Activated CD8-positive, alpha-beta T cell treated with anti-CD3 and anti-CD28 coated beads for 36 hours (primary cell): Measurements from ENCODE around the gene PKNOX2. TPM values are rescaled to one million over a fixed set of nuclear protein-coding genes. Genes with fewer than 3 reads are reported as not detected.

Experiments
- ATAC-seq: fragments of 200-7000 bp; cut with Tn5 transposase; one replicate; pipeline ENCODE4 v1.10.0; 2021; ENCODE audit warnings: mild to moderate bottlenecking, moderate library complexity
- CTCF ChIA-PET: fragments of 350-600 bp; sonication (Branson Sonifier 250); formaldehyde crosslinking; loops from one replicate; lab custom pipeline; 2021; ENCODE audit warnings: antibody characterized with exemption; lab: Charles Lee
- POLR2A ChIA-PET: fragments of 350-600 bp; sonication (Branson Sonifier 250); formaldehyde crosslinking; loops from one replicate; lab custom pipeline; 2021; ENCODE audit warnings: antibody characterized with exemption; lab: Charles Lee
- DNase-seq: peaks from one replicate; pipeline ENCODE4 v3.0.0-alpha.2; 2020
- H3K27ac Mint-ChIP-seq: one replicate; pipeline ENCODE4 v1.8.0; 2021; ENCODE audit warnings: mild to moderate bottlenecking, mixed read lengths
- H3K27me3 Mint-ChIP-seq: one replicate; pipeline ENCODE4 v1.8.0; 2021; ENCODE audit warnings: mixed read lengths
- H3K36me3 Mint-ChIP-seq: one replicate; pipeline ENCODE4 v1.8.0; 2021; ENCODE audit warnings: low read depth, mixed read lengths
- H3K4me1 Mint-ChIP-seq: one replicate; pipeline ENCODE4 v1.8.0; 2021; ENCODE audit warnings: low read depth, mixed read lengths
- H3K4me3 Mint-ChIP-seq: one replicate; pipeline ENCODE4 v1.8.0; 2021; ENCODE audit warnings: mild to moderate bottlenecking, moderate library complexity, mixed read lengths
- H3K9me3 Mint-ChIP-seq: one replicate; pipeline ENCODE4 v1.8.0; 2021; ENCODE audit warnings: mixed read lengths
- intact Hi-C: fragments of 100-400 bp; cut with micrococcal nuclease; formaldehyde crosslinking; loops from one replicate; pipeline ENCODE4 v1.10.0; 2022
- total RNA-seq, 2 experiments: library from RNA; stranded (reverse); gene quantifications; one replicate each; pipeline ENCODE4 v1.2.3, GENCODE V29; 2021
- TF ChIP-seq, protein P1 (sequence below): fragments of 200-600 bp; IDR thresholded peaks from one replicate; pipeline ENCODE4 v1.8.0; 2022; ENCODE audit warnings: antibody characterized with exemption, mild to moderate bottlenecking

The PKNOX2 gene
- total RNA-seq, 2 experiments from 2014 or later = not detected

GRCh38 chr11:125342281-125342930 is 177.9 kb downstream of the PKNOX2 start:
- DNase-seq = no peak
- intact Hi-C loops = loop anchor here (10.0 kb wide), 1 partner anchor 178 kb away; the partner anchor contains the start of gene PKNOX2
- CTCF ChIA-PET = interaction anchor here (0.7 kb wide), 1 partner anchor 379 kb away, joined by 3 read pairs; no protein-coding TSS in a partner anchor

DNA sequence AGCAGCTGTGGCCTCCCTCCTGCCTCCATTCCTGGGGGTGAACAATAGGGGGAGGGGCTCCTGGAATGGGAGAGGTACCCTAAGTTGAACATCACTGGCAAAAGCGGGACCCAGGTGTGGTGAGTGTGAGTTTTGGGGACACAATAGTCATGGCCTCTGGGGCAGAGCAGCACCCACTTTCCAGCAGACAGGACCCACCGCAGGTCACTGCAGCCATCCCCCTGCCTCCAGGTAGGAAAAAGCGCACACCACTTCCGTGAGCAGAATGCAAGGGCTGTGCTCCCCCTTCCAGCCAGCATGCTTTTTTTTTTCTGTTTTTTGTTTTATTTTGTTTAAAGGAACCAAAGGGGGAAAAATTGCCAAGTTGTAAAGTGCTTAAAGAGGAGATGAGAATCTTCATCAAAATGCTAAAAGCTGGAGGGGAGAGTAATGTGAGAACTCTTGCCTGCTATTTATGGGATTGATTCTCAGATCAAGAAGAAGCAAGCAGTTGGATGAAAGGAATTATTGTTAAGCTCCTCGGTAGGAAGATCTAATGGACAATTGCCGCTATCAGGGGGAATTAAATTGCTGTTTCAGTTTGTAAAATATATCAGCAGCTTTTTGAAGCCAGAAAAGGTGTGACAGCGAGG is 178.7 kb downstream of the PKNOX2 start:
- H3K4me1 Mint-ChIP-seq = no peaks in the 10 kb centered on the region
- no peak overlapping the region for H3K4me3 Mint-ChIP-seq
- POLR2A ChIA-PET = no interaction called here
- H3K27me3 Mint-ChIP-seq = peaks cover 7% of the 10 kb centered on the region
- intact Hi-C loops = loop anchor here (10.0 kb wide), 1 partner anchor 178 kb away; the partner anchor contains the start of gene PKNOX2
- ATAC-seq = no peak
- DNase-seq = no peak
- H3K9me3 Mint-ChIP-seq = no peaks in the 10 kb centered on the region
- CTCF ChIA-PET = interaction anchor here (0.7 kb wide), 1 partner anchor 52 kb away, joined by 3 read pairs; no protein-coding TSS in a partner anchor
- H3K36me3 Mint-ChIP-seq = no peaks in the 10 kb centered on the region
- TF ChIP-seq, protein P1, sequence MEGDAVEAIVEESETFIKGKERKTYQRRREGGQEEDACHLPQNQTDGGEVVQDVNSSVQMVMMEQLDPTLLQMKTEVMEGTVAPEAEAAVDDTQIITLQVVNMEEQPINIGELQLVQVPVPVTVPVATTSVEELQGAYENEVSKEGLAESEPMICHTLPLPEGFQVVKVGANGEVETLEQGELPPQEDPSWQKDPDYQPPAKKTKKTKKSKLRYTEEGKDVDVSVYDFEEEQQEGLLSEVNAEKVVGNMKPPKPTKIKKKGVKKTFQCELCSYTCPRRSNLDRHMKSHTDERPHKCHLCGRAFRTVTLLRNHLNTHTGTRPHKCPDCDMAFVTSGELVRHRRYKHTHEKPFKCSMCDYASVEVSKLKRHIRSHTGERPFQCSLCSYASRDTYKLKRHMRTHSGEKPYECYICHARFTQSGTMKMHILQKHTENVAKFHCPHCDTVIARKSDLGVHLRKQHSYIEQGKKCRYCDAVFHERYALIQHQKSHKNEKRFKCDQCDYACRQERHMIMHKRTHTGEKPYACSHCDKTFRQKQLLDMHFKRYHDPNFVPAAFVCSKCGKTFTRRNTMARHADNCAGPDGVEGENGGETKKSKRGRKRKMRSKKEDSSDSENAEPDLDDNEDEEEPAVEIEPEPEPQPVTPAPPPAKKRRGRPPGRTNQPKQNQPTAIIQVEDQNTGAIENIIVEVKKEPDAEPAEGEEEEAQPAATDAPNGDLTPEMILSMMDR = no peak
- H3K27ac Mint-ChIP-seq = no peak overlapping the region

More at GRCh38 chr11:125342281-125342930, 177.9 kb downstream of the PKNOX2 start:
- POLR2A ChIA-PET = no interaction called here
- no peak overlapping the region for H3K4me3 Mint-ChIP-seq
- no peaks in the 10 kb centered on the region for H3K36me3 Mint-ChIP-seq
- TF ChIP-seq, protein P1 = no peak
- H3K27me3 Mint-ChIP-seq = peaks cover 8% of the 10 kb centered on the region
- H3K9me3 Mint-ChIP-seq = no peaks in the 10 kb centered on the region
- no peak overlapping the region for H3K27ac Mint-ChIP-seq
- no peaks in the 10 kb centered on the region for H3K4me1 Mint-ChIP-seq
- ATAC-seq = no peak

- DNase-seq = no peak
- no peaks in the 10 kb centered on the region for H3K9me3 Mint-ChIP-seq
- no peak overlapping the region for H3K4me3 Mint-ChIP-seq
- no peak overlapping the region for H3K27ac Mint-ChIP-seq
- no peaks in the 10 kb centered on the region for H3K4me1 Mint-ChIP-seq
- ATAC-seq = no peak
- intact Hi-C loops = loop anchor here (10.0 kb wide), 1 partner anchor 179 kb away; the partner anchor contains the start of gene PKNOX2
- POLR2A ChIA-PET = no interaction called here
- no peaks in the 10 kb centered on the region for H3K36me3 Mint-ChIP-seq
- H3K27me3 Mint-ChIP-seq = peaks cover 7% of the 10 kb centered on the region
- TF ChIP-seq, protein P1 = no peak
- CTCF ChIA-PET = interaction anchor here (0.7 kb wide), 1 partner anchor 53 kb away, joined by 3 read pairs; no protein-coding TSS in a partner anchor
Observed at GRCh38 chr11:125343718-125344131, 179.2 kb downstream of the PKNOX2 start.

- Mint-ChIP-seq H3K4me1 (no peaks in the 10 kb centered on the region), H3K4me3 (no peak overlapping the region), H3K27me3 (peaks cover 5% of the 10 kb centered on the region), H3K9me3 (no peaks in the 10 kb centered on the region), H3K27ac (no peak overlapping the region), H3K36me3 (no peaks in the 10 kb centered on the region)
- TF ChIP-seq, protein P1 = no peak
- intact Hi-C loops = loop anchor here (5.0 to 10.0 kb wide), 2 partner anchors 180 to 383 kb away; partner anchors contain the start of gene PKNOX2
- CTCF ChIA-PET = interaction anchor here (1.0 to 4.3 kb wide), 19 partner anchors 11 to 395 kb away, joined by 3 to 34 read pairs (median 5); no protein-coding TSS in a partner anchor
- POLR2A ChIA-PET = no interaction called here
- DNase-seq (no peak), ATAC-seq (no peak)
Observed at GRCh38 chr11:125344846-125345420, 180.4 kb downstream of the PKNOX2 start.
